Measurements from ENCODE around the gene CNOT8.

DNA sequence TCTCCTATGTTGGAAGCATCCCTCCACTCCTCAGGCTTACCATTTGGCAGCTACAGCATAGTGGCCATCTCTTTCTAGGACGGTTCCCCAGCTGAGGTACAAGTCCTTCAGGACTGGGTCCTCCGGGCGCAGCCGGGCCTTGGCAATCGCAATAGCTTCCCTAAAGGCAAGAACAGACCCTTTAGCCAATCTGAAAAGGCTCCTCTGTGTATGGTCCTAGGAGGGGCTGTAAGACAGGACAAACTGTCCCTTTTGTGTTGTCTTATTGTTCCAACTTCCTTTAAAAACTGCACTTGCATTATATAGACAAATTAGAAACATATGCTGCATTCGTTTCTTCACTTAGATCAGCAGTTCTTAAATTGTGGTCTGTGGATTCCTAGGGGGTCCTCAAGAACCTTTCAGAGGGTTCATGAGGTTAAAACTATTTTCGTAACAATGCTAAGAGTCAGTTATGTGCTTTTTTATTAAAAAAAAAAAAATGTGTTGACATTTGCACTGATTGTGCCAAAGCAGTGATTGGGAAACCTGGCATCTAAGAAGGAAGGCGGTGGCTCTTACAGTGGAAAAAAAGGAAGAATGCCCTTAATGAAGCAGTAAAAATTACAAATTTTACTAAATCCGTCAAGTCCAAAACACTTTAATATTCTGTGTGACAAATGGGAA is 40.9 kb downstream of the CNOT8 start:
- TF ChIP-seq POLR2AphosphoS5 (IDR thresholded peaks at IDR 0.05; ENCODE audit: insufficient read depth, low read depth, low read length) (no peak), CTCF (IDR thresholded peaks at IDR 0.05; ENCODE audit: extremely low read depth in 1 of 2, insufficient read depth in 1 of 2, low read depth in 1 of 2, low read length in 2 of 2) (no peak), EZH2 (IDR thresholded peaks at IDR 0.05; ENCODE audit: borderline replicate concordance, low read depth, low read length, severe bottlenecking) (no peak), POLR2A (IDR thresholded peaks at IDR 0.05; ENCODE audit: low read depth, low read length) (no peak), JUN (IDR thresholded peaks at IDR 0.05; ENCODE audit: borderline replicate concordance, insufficient read depth, insufficient read length, low read depth) (no peak)
- TF ChIP-seq, protein P1, sequence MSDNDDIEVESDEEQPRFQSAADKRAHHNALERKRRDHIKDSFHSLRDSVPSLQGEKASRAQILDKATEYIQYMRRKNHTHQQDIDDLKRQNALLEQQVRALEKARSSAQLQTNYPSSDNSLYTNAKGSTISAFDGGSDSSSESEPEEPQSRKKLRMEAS (IDR thresholded peaks at IDR 0.05; ENCODE audit: insufficient read depth, insufficient read length) = no peak

Measured in endothelial cell of umbilical vein (primary cell).